Measurements from ENCODE around the gene TEX2. TPM values are rescaled to one million over a fixed set of nuclear protein-coding genes. Genes with fewer than 3 reads are reported as not detected.

The TEX2 gene
- total RNA-seq, 1 experiment from 2014 or later: 20.1 TPM

DNA sequence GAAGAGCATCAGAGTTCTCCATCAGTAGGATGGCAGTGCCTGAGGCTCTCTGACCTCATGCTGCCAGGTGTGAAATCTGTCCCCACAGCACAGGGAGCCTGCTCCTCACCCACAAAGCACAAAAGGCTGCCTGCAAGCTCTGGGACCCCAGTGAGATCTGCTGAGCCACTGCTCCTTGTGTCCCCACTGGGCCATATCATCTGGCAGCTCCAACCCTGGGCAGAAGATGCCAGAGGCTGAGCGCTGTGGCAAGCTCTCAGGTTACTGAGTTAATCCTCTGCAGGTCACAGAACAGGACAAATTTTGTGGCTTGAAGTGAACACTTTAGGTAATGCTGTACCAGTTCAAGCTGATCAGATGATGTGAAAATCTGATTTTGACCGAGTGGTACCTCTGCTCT lies 106.4 kb downstream of the TEX2 start:
- Histone ChIP-seq H3K4me3 (ENCODE audit: low read depth in 2 of 2, low read length in 2 of 2) (no peak overlapping the region), H3K4me1 (ENCODE audit: control insufficient read depth, insufficient read depth, low read length) (no peaks in the 10 kb centered on the region), H3K27ac (ENCODE audit: low read length) (no peak overlapping the region), H3K36me3 (ENCODE audit: control insufficient read depth, insufficient read depth, low read length) (no peaks in the 10 kb centered on the region), H3K27me3 (ENCODE audit: control insufficient read depth, insufficient read depth, low read length) (no peaks in the 10 kb centered on the region), H3K9me3 (ENCODE audit: control insufficient read depth, insufficient read depth, low read depth, low read length) (no peaks in the 10 kb centered on the region)
- ChIA-PET POLR2A (no interaction called here), CTCF (no interaction called here)
- intact Hi-C loops (cut with micrococcal nuclease; ENCODE audit: unreplicated experiment) (no loop called here), in situ Hi-C loops (cut with HindIII; ENCODE audit: low pct_unique_long_range_greater_than_20kb, low sequenced_read_pairs) (no loop called here)
- no peak for DNase-seq (ENCODE audit: low read depth, low spot score)
- no peak for ATAC-seq
- no TSS peak for BruUV-seq (replicated peaks)
- TF ChIP-seq SIN3A (IDR thresholded peaks at IDR 0.05; ENCODE audit: borderline replicate concordance, insufficient read depth, low read depth, low read length): no peak
- no peak for TF ChIP-seq TCF7L2 (IDR thresholded peaks at IDR 0.05; ENCODE audit: low read depth, low read length)
- TF ChIP-seq POLR2AphosphoS5 (IDR thresholded peaks at IDR 0.05; ENCODE audit: low read depth, low read length): no peak
- no peak for TF ChIP-seq CTCF (IDR thresholded peaks at IDR 0.05)
- no peak for TF ChIP-seq REST (IDR thresholded peaks at IDR 0.05; ENCODE audit: insufficient read depth in 1 of 2, low read depth in 2 of 2, low read length in 1 of 2)

DNA sequence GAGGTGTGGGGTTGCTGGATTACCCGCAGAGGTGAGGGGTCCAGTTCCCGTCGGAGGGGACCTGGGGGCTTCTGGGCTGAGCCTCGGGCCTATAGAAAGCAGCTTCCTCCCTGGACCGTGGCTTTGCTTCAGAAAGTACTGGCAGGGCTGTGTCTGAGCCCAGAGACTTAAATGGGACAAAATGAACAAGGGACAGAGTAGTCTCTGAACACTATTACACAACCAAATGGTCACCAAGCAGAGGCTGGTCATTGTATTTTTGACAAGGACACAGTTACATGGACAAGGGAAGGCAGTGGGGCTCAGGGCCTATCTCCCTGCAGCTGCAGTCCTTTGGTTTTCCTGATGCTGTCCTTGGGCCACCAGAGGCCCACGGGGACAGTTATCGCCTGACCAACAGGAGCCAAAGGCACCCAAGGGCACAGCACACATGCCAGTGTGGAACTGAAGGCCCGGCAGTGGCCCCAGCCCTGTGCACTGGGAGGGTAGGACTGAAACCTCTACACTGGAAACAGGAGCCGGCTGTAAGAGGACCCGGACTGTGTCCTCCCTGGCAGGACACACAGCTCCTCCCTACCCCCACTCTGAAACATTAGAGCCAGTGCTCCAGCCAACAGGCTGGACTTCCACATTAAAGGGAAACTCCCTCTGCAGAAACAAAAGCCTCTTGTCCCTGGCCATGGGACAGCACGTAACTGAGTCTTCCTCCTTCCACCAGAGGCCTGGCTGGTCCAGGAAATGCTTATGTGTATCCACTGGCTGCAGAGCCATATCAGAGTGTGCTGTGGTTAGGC lies 107.1 kb downstream of the TEX2 start:
- TF ChIP-seq CTCF (IDR thresholded peaks at IDR 0.05) (no peak), TCF7L2 (IDR thresholded peaks at IDR 0.05; ENCODE audit: low read depth, low read length) (no peak), POLR2AphosphoS5 (IDR thresholded peaks at IDR 0.05; ENCODE audit: low read depth, low read length) (no peak), SIN3A (IDR thresholded peaks at IDR 0.05; ENCODE audit: borderline replicate concordance, insufficient read depth, low read depth, low read length) (no peak), REST (IDR thresholded peaks at IDR 0.05; ENCODE audit: insufficient read depth in 1 of 2, low read depth in 2 of 2, low read length in 1 of 2) (no peak)
- ChIA-PET CTCF (no interaction called here), POLR2A (no interaction called here)
- no TSS peak for BruUV-seq (replicated peaks)
- in situ Hi-C loops (cut with HindIII; ENCODE audit: low pct_unique_long_range_greater_than_20kb, low sequenced_read_pairs) (no loop called here), intact Hi-C loops (cut with micrococcal nuclease; ENCODE audit: unreplicated experiment) (no loop called here)
- H3K9me3 ChIP-seq (ENCODE audit: control insufficient read depth, insufficient read depth, low read depth, low read length): no peaks in the 10 kb centered on the region
- no peaks in the 10 kb centered on the region for H3K4me1 ChIP-seq (ENCODE audit: control insufficient read depth, insufficient read depth, low read length)
- H3K27ac ChIP-seq (ENCODE audit: low read length): no peak overlapping the region
- H3K4me3 ChIP-seq (ENCODE audit: low read depth in 2 of 2, low read length in 2 of 2): no peak overlapping the region
- ATAC-seq: no peak; the same call in 1 of the 2 replicates
- H3K36me3 ChIP-seq (ENCODE audit: control insufficient read depth, insufficient read depth, low read length): no peaks in the 10 kb centered on the region
- no peaks in the 10 kb centered on the region for H3K27me3 ChIP-seq (ENCODE audit: control insufficient read depth, insufficient read depth, low read length)
- no peak for DNase-seq (ENCODE audit: low read depth, low spot score)

Data from Panc1 (cell line).